RWPE1 (cell line): ENCODE measurements around the gene MYO5A.

Experiments
- CTCF ChIA-PET: fragments of 350-600 bp; sonication (Branson Sonifier 250); formaldehyde crosslinking; extraction: SDS; loops from one replicate; lab custom pipeline; 2021; lab: Yijun Ruan, JAX
- POLR2A ChIA-PET: fragments of 400-600 bp; formaldehyde crosslinking; extraction: SDS; loops from one replicate; lab custom pipeline; 2020; ENCODE audit warnings: antibody characterized with exemption; ENCODE audit not compliant: low non-redundant PET; lab: Yijun Ruan, JAX
- DNase-seq: peaks from one replicate; pipeline ENCODE4 v3.0.0; 2012; ENCODE audit warnings: low spot score
- H3K27ac ChIP-seq: fragments of 450-650 bp; 2 replicates; pipeline ENCODE4 v1.5.1; 2017
- TF ChIP-seq, protein P1 (sequence below): fragments of 450-650 bp; conservative IDR thresholded peaks from 2 replicates; pipeline ENCODE4 v1.5.1; 2017; ENCODE audit warnings: low read depth, mild to moderate bottlenecking

The MYO5A gene

GRCh38 chr15:52309154-52309548, 219.5 kb downstream of the MYO5A start:
- no peak overlapping the region for H3K27ac ChIP-seq
- TF ChIP-seq, protein P1, sequence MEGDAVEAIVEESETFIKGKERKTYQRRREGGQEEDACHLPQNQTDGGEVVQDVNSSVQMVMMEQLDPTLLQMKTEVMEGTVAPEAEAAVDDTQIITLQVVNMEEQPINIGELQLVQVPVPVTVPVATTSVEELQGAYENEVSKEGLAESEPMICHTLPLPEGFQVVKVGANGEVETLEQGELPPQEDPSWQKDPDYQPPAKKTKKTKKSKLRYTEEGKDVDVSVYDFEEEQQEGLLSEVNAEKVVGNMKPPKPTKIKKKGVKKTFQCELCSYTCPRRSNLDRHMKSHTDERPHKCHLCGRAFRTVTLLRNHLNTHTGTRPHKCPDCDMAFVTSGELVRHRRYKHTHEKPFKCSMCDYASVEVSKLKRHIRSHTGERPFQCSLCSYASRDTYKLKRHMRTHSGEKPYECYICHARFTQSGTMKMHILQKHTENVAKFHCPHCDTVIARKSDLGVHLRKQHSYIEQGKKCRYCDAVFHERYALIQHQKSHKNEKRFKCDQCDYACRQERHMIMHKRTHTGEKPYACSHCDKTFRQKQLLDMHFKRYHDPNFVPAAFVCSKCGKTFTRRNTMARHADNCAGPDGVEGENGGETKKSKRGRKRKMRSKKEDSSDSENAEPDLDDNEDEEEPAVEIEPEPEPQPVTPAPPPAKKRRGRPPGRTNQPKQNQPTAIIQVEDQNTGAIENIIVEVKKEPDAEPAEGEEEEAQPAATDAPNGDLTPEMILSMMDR, result no peak
- CTCF ChIA-PET, result no interaction called here
- DNase-seq, result no peak
- POLR2A ChIA-PET, result no interaction called here

- TF ChIP-seq, protein P1, result no peak
- no peak overlapping the region for H3K27ac ChIP-seq
- ChIA-PET CTCF (interaction anchor here (0.6 kb wide), 1 partner anchor 409 kb away, joined by 3 read pairs; no protein-coding TSS in a partner anchor), POLR2A (no interaction called here)
- no peak for DNase-seq
Measured at GRCh38 chr15:52308446-52309153, 220.1 kb downstream of the MYO5A start.

- TF ChIP-seq, protein P1, result no peak
- POLR2A ChIA-PET, result no interaction called here
- CTCF ChIA-PET, result interaction anchor here (0.6 kb wide), 1 partner anchor 409 kb away, joined by 3 read pairs; no protein-coding TSS in a partner anchor
- DNase-seq, result no peak
- no peak overlapping the region for H3K27ac ChIP-seq
Measured at GRCh38 chr15:52307847-52308246, 220.8 kb downstream of the MYO5A start.

DNA sequence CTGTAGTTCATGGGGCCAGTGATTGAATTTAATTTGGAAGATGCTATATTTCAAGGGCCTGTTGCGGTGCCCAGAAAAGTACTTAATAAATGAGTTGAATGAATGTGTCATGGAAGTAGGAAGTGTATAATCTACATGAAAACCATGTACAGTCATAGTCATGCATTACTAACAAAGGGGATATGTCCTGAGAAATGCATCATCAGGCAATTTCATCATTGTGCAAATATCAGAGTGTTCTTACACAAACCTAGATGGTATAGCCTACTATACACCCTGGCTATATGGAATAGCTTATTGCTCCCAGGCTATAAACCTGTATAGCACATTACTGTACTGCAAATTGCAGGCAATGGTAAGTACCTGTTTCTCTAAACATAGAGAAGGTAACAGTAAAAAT, 222.4 kb downstream of the MYO5A start:
- POLR2A ChIA-PET, result no interaction called here
- H3K27ac ChIP-seq, result no peak overlapping the region
- CTCF ChIA-PET, result no interaction called here
- TF ChIP-seq, protein P1, result no peak
- peak; percentile 59 for DNase-seq

DNA sequence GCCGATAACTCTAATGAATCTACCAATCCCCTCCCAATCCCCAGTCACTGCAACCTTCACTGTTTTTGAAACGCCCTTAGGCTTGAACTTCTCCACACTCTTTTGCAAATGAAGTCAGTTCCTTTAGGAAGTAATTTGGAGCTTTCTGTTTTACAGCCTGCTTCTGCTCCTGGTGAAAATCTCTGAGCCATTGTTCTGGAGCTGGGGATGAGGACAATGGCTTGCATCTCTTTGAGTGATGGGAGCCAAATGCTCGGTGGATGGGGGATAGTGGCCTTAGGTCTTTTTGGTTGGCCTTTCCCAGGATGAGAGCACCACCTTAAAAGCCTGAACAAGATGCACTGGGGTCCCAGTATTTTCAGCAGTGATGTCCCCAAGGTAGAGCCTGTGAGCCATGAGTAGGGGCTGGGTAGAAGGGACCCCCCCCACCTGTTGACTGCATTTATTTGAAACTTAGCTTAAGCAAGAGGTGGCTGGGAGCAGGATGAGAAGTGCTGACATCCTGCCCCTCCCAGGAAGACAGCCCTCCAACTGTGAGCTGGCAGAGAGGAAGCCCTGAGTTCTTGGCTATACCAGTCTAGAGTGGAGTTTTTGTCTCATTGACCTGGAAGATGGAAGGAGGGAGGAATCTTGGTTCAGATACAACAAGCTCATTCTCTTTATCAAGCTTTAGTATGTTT, 225.4 kb downstream of the MYO5A start:
- TF ChIP-seq, protein P1, result no peak
- DNase-seq, result no peak
- ChIA-PET POLR2A (interaction anchor here (1.2 kb wide), 1 partner anchor 8 kb away, joined by 3 read pairs; the partner anchor contains the start of gene MYO5C), CTCF (no interaction called here)
- H3K27ac ChIP-seq, result no peak overlapping the region

- TF ChIP-seq, protein P1, result no peak
- DNase-seq, result no peak
- POLR2A ChIA-PET, result no interaction called here
- H3K27ac ChIP-seq, result no peak overlapping the region
- CTCF ChIA-PET, result no interaction called here
Measured at GRCh38 chr15:52301265-52301847, 227.3 kb downstream of the MYO5A start.
